HG02678 (cell line): ENCODE measurements around the gene AMOTL1.

Source experiments
- ATAC-seq: cut with Tn5 transposase; IDR thresholded peaks from one replicate; pipeline ENCODE4 v1.9.1; 2021; ENCODE audit warnings: mild to moderate bottlenecking, moderate library complexity; ENCODE audit not compliant: unreplicated experiment

The AMOTL1 gene

GRCh38 chr11:94923004-94923334, 154.8 kb downstream of the AMOTL1 start:
- ATAC-seq = no peak

DNA sequence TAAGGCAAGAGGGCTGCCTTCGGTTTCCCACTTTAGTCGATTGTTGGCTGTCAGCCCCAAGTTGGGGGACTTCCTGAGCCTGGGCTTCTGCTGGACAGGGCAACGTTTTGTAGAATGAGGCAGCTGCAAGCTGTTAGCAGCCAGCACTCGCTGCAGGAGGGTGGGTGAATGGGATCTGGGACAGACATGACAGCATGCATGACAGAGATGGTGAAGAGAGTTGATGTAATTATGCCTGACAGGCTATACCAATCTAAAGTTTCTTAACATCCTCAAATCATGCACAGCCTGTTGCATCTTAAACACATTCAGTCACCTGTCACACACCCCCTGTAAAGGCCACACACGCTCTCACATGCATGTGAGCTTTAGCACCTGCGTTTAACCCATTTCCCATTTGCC, 156.0 kb downstream of the AMOTL1 start:
- ATAC-seq = no peak

DNA sequence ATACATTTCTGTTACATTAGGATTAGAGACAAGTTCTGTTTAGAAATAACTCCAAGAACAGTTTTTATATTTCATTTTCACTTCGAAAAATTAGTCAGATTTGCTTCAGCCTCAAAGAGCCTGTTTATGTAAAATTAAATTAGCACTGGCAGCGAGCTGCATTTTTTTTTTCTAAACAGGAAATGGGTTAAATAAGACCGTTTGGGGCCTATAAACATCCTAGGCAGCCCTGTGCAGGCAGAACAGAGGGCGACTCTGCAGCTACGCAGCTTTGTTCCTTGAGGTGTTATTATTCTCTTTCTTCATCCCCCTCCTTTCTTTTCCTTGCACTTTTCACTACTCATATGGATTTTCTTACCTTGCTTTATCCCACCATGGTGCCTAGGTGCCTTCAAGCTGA, 156.5 kb downstream of the AMOTL1 start:
- ATAC-seq = no peak

DNA sequence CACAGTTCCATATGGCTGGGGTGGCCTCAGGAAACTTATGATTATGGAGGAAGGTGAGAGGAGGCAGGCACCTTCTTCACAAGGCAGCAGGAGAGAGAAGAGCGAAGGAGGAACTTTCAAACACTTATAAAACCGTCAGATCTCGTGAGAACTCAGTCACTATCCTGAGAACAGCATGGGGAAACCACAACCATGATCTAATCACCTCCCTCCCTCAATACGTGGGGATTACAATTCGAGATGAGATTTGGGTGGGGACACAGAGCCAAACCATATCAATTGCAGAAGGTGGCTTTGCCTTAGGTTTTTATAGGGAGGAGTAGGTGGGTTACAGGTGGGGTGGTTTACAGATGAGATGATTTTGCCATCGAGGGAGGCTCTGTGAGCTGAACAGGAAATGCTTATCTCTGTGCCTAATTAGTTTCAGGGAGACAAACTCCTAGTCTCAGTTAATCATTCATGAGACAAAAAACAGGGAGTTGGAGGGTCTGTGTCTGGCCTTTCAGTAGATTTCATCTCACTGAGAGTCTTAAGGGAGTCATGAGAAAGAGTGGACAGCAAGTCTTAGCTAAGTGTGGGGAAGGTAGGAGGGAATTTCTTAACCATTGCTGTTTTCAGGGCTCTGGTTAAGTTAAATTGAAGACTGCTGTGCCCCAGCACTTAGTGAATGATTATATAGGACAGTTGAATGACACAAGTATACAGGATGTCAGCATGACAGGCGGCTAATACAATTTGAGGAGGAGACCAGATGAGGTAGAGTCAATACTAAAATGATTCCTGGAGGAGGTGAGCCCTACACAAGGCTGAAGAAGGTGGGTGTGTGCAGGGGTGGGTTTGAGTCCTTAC, 157.5 kb downstream of the AMOTL1 start:
- ATAC-seq = peak; percentile 74

DNA sequence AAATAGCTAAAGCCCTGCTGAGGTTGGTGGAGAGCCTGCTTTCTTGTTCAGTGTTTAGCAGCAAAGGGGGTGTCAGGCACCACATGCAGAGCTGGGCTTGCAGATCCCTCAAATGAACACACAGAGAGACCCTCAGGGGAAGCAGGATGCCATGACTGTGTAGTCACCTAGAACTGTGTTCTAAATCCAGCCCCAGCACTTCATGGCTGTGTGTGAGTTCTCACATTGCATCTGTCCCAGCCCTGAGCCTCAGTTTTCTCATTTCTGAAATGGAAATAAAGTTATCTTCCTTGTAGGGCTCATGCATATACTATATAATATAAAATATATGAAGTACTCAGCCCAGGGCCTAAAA, 158.1 kb downstream of the AMOTL1 start:
- no peak for ATAC-seq
